Keratinocyte (primary cell): ENCODE measurements around the gene F8A1.

Experiments
- CTCF ChIP-seq, 3 experiments: IDR thresholded peaks in 1 of 3; conservative IDR thresholded peaks in 1 of 3; optimal IDR thresholded peaks in 1 of 3; 2 replicates in 2 of 3; 3 replicates in 1 of 3; pipeline versions ENCODE3 to v1.5.1; 2011; ENCODE audit warnings: low read length in 3 of 3, mild to moderate bottlenecking in 3 of 3, moderate library complexity in 2 of 3, control low read depth in 1 of 3, inconsistent platforms in 1 of 3; ENCODE audit not compliant: insufficient read depth in 2 of 3; ENCODE audit errors: extremely low read depth in 1 of 3
- EZH2 ChIP-seq: IDR thresholded peaks from one replicate; pipeline ENCODE4 v1.6.1; 2012; ENCODE audit warnings: inconsistent platforms, mild to moderate bottlenecking, low read length, moderate library complexity

GRCh38 chrX:154890990-154891639, 5.0 kb downstream of the F8A1 start:
- no peak for TF ChIP-seq CTCF (optimal IDR thresholded peaks at IDR 0.05 in 1 of 3, IDR thresholded peaks at IDR 0.05 in 1 of 3, conservative IDR thresholded peaks at IDR 0.05 in 1 of 3; ENCODE audit: extremely low read depth in 1 of 3, insufficient read depth in 2 of 3, low read length in 3 of 3)
- no peak for TF ChIP-seq EZH2
